ENCODE measurements around the gene NRDE2. TPM values are rescaled to one million over a fixed set of nuclear protein-coding genes. Genes with fewer than 3 reads are reported as not detected.

The NRDE2 gene
- total and polyA plus RNA-seq, 4 donors, result 5.6 to 20.0 (median 13.7) TPM

DNA sequence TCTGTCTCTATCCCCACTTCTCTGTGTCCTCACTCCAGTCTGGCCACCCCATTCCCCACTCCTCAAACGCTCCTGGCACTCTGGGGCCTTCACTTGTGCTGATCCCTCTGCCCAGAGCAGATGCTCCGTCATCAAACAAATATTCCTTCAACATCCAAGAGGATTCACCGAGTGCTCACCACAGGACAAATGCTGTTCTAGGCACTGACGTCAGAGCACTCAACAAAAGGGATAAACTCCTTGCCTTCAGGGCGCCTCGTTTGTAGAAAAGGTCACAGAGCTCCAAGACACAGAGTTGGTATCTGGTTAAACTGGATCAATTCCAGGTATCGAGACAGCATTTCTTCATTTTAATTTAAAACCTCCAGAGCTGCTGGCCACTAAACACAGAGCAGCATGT, 40.0 kb downstream of the NRDE2 start:
- no peaks in the 10 kb centered on the region for H3K27me3 ChIP-seq (ENCODE audit: control insufficient read depth in 4 of 4, insufficient read depth in 4 of 4, low read length in 3 of 4)
- no peak overlapping the region for H3K4me3 ChIP-seq (ENCODE audit: low read depth in 1 of 3, low read length in 3 of 3)

GRCh38 chr14:90290337-90291011, 41.3 kb downstream of the NRDE2 start:
- no peak overlapping the region for H3K9ac ChIP-seq (ENCODE audit: low read depth in 1 of 2, low read length in 2 of 2)
- H3K27ac ChIP-seq (ENCODE audit: low read depth in 1 of 2, low read length in 2 of 2), result no peak overlapping the region
- no peaks in the 10 kb centered on the region for H3K9me3 ChIP-seq (ENCODE audit: control insufficient read depth in 4 of 4, low read length in 3 of 4)
- H3K4me1 ChIP-seq (ENCODE audit: control insufficient read depth in 4 of 4, insufficient read depth in 4 of 4, low read length in 3 of 4), result peaks cover 0 to 11% (median 4%) of the 10 kb centered on the region in 4 donors
- DNase-seq (ENCODE audit: low spot score), result no peak
- no peak for TF ChIP-seq SP1 (IDR thresholded peaks at IDR 0.05)
- no peak for TF ChIP-seq HNF4G (IDR thresholded peaks at IDR 0.05)
- TF ChIP-seq, protein P1, sequence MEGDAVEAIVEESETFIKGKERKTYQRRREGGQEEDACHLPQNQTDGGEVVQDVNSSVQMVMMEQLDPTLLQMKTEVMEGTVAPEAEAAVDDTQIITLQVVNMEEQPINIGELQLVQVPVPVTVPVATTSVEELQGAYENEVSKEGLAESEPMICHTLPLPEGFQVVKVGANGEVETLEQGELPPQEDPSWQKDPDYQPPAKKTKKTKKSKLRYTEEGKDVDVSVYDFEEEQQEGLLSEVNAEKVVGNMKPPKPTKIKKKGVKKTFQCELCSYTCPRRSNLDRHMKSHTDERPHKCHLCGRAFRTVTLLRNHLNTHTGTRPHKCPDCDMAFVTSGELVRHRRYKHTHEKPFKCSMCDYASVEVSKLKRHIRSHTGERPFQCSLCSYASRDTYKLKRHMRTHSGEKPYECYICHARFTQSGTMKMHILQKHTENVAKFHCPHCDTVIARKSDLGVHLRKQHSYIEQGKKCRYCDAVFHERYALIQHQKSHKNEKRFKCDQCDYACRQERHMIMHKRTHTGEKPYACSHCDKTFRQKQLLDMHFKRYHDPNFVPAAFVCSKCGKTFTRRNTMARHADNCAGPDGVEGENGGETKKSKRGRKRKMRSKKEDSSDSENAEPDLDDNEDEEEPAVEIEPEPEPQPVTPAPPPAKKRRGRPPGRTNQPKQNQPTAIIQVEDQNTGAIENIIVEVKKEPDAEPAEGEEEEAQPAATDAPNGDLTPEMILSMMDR (IDR thresholded peaks at IDR 0.05; ENCODE audit: low read depth, low read length, missing input control), result no peak
- no peak for TF ChIP-seq JUND (IDR thresholded peaks at IDR 0.05)
- TF ChIP-seq FOXA2 (IDR thresholded peaks at IDR 0.05), result no peak
- TF ChIP-seq EGR1 (IDR thresholded peaks at IDR 0.05; ENCODE audit: low read depth in 2 of 2), result no peak
- TF ChIP-seq GABPA (IDR thresholded peaks at IDR 0.05 in 1 of 2, conservative IDR thresholded peaks at IDR 0.05 in 1 of 2), result no peak
- TF ChIP-seq FOXA1 (IDR thresholded peaks at IDR 0.05), result no peak
- TF ChIP-seq HNF4A (conservative IDR thresholded peaks at IDR 0.05), result no peak
- no peak for TF ChIP-seq MAX (IDR thresholded peaks at IDR 0.05)
- no peak for TF ChIP-seq ATF3 (IDR thresholded peaks at IDR 0.05)
- TF ChIP-seq RXRA (IDR thresholded peaks at IDR 0.05), result no peak
- TF ChIP-seq, protein P2, sequence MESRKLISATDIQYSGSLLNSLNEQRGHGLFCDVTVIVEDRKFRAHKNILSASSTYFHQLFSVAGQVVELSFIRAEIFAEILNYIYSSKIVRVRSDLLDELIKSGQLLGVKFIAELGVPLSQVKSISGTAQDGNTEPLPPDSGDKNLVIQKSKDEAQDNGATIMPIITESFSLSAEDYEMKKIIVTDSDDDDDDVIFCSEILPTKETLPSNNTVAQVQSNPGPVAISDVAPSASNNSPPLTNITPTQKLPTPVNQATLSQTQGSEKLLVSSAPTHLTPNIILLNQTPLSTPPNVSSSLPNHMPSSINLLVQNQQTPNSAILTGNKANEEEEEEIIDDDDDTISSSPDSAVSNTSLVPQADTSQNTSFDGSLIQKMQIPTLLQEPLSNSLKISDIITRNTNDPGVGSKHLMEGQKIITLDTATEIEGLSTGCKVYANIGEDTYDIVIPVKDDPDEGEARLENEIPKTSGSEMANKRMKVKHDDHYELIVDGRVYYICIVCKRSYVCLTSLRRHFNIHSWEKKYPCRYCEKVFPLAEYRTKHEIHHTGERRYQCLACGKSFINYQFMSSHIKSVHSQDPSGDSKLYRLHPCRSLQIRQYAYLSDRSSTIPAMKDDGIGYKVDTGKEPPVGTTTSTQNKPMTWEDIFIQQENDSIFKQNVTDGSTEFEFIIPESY (IDR thresholded peaks at IDR 0.05), result no peak
- TF ChIP-seq RAD21 (IDR thresholded peaks at IDR 0.05), result no peak
- no peak overlapping the region for H3K4me3 ChIP-seq (ENCODE audit: low read depth in 1 of 3, low read length in 3 of 3)
- H3K36me3 ChIP-seq (ENCODE audit: control insufficient read depth in 4 of 4, insufficient read depth in 3 of 4, low read depth in 1 of 4, low read length in 3 of 4), result peaks cover 10 to 54% (median 34%) of the 10 kb centered on the region in 4 donors
- no peaks in the 10 kb centered on the region for H3K27me3 ChIP-seq (ENCODE audit: control insufficient read depth in 4 of 4, insufficient read depth in 4 of 4, low read length in 3 of 4)
- WGBS, result 96% methylated on average over 6 of the region's 6 CpGs

More for the DNA sequence above, 40.0 kb downstream of the NRDE2 start:
- TF ChIP-seq TAF1 (conservative IDR thresholded peaks at IDR 0.05) (no peak), YY1 (IDR thresholded peaks at IDR 0.05) (no peak), RXRA (IDR thresholded peaks at IDR 0.05) (no peak), FOXA2 (IDR thresholded peaks at IDR 0.05) (no peak), JUND (IDR thresholded peaks at IDR 0.05) (no peak), FOXA1 (IDR thresholded peaks at IDR 0.05) (no peak), RAD21 (IDR thresholded peaks at IDR 0.05) (no peak), MAX (IDR thresholded peaks at IDR 0.05) (no peak), EGR1 (IDR thresholded peaks at IDR 0.05; ENCODE audit: low read depth in 2 of 2) (no peak), ATF3 (IDR thresholded peaks at IDR 0.05) (no peak), GABPA (IDR thresholded peaks at IDR 0.05 in 1 of 2, conservative IDR thresholded peaks at IDR 0.05 in 1 of 2) (no peak), SP1 (IDR thresholded peaks at IDR 0.05) (no peak), HNF4A (conservative IDR thresholded peaks at IDR 0.05) (no peak)
- TF ChIP-seq, protein P1 (IDR thresholded peaks at IDR 0.05; ENCODE audit: low read depth, low read length, missing input control), result no peak
- TF ChIP-seq, protein P2 (IDR thresholded peaks at IDR 0.05), result no peak
- 92% methylated on average over 7 of the region's 7 CpGs for WGBS
- peaks cover 0 to 11% (median 4%) of the 10 kb centered on the region in 4 donors for H3K4me1 ChIP-seq (ENCODE audit: control insufficient read depth in 4 of 4, insufficient read depth in 4 of 4, low read length in 3 of 4)
- no peak overlapping the region for H3K27ac ChIP-seq (ENCODE audit: low read depth in 1 of 2, low read length in 2 of 2)
- no peak overlapping the region for H3K9ac ChIP-seq (ENCODE audit: low read depth in 1 of 2, low read length in 2 of 2)
- no peaks in the 10 kb centered on the region for H3K9me3 ChIP-seq (ENCODE audit: control insufficient read depth in 4 of 4, low read length in 3 of 4)
- DNase-seq (ENCODE audit: low spot score), result no peak
- peaks cover 10 to 53% (median 36%) of the 10 kb centered on the region in 4 donors for H3K36me3 ChIP-seq (ENCODE audit: control insufficient read depth in 4 of 4, insufficient read depth in 3 of 4, low read depth in 1 of 4, low read length in 3 of 4)
